GM18499 (cell line): ENCODE measurements around the gene TMEM255B.

Source experiments
- ATAC-seq: cut with Tn5 transposase; IDR thresholded peaks from one replicate; pipeline ENCODE4 v1.9.1; 2021; ENCODE audit warnings: moderate number of reproducible peaks; ENCODE audit not compliant: insufficient read depth, unreplicated experiment

The TMEM255B gene

GRCh38 chr13:113798200-113798811, 39.3 kb downstream of the TMEM255B start:
- ATAC-seq = no peak

DNA sequence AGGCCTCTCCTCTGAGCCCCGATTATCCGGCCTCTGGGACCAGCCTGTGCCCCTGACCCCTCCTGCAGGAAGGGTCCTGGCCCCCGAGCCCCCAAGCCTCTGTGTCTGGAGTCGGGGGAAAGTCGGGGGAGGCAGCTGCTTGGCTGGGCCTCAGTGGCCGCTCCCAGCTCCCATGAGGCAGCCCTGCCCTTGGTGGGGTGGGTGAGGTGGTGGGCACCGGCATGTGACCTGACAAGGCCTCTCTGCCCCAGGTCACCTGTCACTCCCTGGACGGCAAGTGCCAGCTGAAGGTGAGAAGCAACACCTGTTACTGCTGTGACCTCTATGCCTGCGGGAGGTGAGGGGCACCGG, 41.5 kb downstream of the TMEM255B start:
- no peak for ATAC-seq

DNA sequence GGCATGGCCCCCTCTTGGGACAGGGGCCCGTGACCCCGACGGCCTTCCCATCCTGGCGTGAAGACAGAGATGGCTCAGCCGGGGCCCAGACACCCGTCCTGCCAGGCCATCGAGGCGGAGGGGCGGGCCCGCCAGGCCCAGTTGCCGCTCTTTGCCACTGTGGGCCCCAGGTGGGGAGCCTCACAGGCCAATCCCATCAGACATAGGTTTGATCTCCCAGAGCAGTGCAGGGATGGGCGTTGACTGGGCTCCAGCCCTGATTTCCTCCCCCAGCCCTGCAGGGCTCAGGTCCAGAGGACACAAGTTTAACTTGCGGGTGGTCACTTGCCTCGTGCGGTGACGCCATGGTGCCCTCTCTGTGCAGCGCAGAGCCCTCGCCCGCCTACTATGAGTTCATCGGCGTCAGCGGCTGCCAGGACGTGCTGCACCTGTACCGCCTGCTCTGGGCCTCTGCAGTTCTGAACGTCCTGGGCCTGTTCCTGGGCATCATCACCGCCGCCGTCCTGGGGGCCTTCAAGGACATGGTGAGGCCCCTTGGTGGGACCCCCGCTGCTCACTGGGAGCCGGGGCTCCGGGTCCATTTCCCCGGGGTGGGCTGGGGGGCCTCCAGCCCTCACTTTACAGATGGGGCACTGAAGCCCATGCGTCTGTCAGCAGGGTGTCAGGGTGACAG, 42.4 kb downstream of the TMEM255B start:
- ATAC-seq = no peak

GRCh38 chr13:113802090-113802531, 43.1 kb downstream of the TMEM255B start:
- no peak for ATAC-seq

DNA sequence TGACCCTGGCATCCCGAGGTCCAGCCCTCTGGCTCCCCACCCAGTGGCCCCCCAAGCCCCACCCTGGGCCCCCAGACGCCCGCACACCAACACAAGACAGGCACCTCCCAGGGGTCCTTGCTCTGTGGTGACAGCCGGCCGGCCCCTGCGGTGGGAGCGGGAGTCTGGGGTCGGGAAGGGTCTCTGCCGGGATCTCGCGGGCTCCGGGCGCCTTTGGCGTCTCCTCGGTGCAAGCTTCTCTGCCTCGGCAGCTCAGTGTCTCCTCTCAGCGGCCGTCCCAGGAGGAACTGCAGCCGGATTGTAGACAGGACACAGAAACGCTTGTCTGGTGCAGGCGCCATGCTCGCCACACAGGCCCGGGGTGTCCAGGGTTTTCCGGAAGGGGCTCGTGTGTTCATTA, 43.7 kb downstream of the TMEM255B start:
- ATAC-seq = no peak

DNA sequence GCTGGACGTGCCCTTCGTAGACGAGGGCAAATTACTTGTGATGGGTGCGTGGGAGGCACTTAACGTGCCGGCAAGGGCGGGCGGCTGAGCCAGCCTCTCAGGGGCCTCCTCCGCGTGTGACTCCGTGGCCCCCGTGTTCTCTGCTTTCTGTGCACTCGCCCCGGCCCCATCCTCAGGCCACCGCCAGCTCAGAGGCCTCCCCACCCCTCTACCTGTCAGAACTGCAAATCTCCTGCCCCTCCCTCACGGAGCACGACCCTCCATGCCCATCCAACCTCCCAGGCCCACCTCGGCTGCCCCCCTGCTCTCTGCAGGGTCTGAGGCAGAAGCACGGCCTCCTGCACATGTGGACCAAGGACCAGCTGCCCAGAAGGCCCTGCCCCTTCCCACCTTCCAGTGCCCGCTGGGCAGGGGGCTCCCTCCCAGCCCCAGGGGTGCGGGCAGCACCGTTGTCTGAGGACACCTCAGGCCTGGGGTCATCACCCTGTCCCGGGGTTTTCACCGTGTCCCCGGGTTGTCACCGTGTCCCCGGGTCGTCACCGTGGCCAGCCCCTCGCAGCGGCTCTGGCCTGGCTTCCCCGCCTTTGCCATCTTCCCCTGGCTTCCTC, 44.5 kb downstream of the TMEM255B start:
- ATAC-seq = no peak

DNA sequence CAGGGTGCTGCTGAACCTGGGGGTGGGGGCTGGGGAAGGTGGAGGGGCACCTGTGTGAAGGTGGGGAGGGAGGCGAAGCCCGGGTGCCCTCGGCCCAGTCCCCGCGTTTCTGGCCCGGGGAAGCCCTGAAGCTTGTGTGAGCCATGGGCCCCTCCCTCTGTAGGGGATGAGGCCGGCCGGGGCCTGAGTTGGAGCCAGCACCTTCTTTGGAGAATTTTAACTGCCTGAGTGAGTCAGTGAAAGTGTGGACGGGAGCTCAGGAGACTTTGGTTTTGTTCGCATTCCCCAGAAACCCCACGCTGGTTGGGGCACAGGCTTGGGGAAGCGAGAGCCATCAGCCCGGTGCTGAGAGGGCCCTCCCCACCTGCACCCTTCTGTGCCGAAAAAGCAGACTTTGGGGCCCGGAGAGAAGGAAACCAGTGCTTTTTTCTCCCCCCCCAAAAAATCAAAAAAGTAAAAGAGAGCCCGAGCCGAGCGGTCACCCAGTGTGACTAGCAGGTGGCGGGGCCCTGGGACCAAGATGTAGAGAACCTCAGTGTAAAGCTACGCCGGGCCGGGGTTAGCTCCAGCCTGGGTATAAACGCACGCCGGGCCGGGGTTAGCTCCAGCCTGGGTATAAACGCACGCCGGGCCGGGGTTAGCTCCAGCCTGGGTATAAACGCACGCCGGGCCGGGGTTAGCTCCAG, 45.1 kb downstream of the TMEM255B start:
- no peak for ATAC-seq

DNA sequence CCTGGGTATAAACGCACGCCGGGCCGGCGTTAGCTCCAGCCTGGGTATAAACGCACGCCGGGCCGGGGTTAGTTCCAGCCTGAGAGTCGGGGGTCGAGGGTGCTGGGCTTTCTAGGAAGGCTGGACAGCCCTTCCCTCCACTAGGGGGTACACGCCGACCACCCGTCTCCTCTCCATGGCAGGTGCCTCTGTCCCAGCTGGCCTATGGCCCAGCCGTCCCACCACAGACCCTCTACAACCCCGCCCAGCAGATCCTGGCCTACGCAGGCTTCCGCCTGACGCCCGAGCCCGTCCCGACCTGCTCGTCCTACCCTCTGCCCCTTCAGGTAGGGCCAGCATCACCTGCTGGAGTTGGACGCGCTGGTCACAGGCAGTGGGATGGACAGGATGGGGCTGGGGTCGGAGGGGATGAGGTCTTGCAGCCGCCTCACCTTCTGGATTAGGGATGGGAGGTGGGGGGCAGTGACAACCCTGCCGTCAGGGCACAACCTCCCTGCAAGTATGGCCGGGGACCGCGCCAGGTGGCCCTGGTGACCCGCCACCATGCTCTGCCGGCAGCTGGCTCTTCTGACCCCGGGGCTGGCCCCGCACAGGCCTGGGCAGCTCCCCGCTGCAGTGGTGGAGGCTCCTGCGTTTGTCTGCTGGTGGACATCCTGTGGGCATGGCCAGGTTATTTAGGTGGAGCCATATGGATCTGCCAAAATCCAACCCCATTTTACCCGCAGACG, 45.8 kb downstream of the TMEM255B start:
- no peak for ATAC-seq

DNA sequence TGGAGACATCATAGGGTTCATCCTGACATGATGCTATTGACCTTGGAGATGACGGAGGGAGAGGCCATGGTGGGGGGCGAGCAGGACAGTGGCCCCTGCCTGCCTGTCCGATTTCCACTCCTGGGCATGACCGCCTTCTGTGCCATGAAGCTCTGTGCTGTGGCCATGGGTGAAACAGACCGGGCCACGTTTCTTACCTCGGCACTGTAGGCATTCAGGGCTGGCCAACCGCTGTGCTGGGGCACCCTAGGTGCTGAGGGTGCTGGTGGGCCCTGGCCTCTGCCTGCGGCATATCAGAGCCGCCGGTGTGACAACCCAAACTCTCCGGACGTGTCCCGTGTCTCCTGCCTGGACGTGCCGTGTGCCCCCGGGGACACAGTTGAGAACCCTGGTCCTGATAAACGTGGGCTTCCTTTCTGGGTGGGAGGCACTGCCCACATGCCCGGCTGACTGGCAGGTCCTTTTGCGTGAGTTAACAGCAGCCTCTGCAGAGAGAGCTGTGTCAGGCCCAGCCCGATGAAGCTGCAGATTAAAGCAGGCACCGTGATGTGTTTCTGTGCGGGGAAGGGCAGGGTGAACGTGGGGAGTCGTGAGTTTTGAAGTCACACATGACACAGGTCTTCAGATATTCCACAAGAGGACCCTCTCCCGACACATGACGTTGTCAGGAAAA, 46.5 kb downstream of the TMEM255B start:
- no peak for ATAC-seq

DNA sequence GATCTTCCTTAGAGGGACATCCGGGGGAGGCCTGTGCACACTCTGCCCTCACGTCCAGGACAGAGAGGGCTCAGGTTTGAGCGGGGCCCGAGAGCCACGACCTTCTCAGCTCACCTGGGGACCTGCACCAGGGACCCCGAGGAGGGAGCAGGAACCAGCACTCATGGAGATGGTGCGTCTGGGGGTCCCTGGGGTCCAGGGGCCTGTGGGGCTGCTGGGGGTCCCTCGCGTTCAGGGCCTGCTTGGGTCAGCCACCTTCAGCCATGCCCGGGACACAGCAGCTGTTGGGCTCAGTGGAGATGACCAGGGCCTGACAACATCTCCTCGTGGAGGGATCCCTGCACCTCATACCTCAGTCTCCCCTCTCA, 47.1 kb downstream of the TMEM255B start:
- ATAC-seq = no peak

GRCh38 chr13:113806526-113806925, 47.5 kb downstream of the TMEM255B start:
- ATAC-seq = no peak

GRCh38 chr13:113808058-113808834, 49.2 kb downstream of the TMEM255B start:
- no peak for ATAC-seq

DNA sequence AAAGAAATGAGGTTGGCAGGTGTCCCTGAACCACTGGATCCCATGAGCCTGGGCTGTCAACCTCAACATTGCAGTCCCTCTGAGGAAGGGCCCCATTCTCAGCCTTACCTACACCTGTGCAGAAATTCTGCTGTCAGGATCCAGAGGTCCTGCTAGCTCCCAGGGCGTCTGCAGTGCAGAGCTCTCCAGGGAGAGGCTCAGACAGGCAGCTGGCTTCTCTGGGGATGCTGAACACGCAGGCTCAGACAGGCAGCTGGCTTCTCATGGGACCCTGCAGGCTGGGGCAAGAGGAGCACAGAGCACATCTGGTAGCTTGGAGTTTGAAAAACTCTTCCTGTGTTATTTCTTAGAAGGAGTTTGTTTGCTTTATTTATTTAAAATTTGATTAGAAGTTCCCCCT, 50.9 kb downstream of the TMEM255B start:
- ATAC-seq = no peak

DNA sequence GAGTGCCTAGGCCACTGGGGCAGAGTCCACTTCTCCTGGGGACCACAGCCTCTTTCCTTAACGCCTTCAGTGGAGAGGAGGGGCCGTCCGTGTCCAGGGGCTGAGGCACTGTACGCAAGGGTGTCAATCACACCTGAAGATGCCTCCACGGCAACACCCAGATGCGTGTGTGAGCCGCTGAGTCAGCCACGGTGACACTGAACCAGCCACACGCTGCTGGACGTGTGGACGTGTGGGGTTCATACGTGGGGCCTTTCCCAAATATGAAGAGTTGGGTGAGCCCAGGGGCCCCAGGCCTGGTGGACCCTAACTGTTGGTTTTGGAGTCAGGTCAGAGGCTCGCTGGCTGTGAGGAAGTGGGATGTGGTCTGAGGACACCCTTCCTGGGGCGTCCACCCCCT, 51.6 kb downstream of the TMEM255B start:
- ATAC-seq = no peak

GRCh38 chr13:113811081-113811928, 52.3 kb downstream of the TMEM255B start:
- no peak for ATAC-seq

- ATAC-seq = no peak
Observed at GRCh38 chr13:113812178-113813040, 53.4 kb downstream of the TMEM255B start.

- ATAC-seq = no peak
Observed at GRCh38 chr13:113813070-113813748, 54.2 kb downstream of the TMEM255B start.
